Neural crest cell (in vitro differentiated cells): Measurements from ENCODE around the gene EDEM2. TPM values are rescaled to one million over a fixed set of nuclear protein-coding genes. Genes with fewer than 3 reads are reported as not detected.
"Not testable (repeated sequence)": the region's sequence is repeated elsewhere in the genome, so short reads cannot be mapped to it uniquely, and the experiment has no call there.

Experiments
- DNase-seq: peaks from one replicate; pipeline ENCODE4 v3.0.0; 2021; ENCODE audit warnings: low read depth, mixed read lengths, low spot score
- H3K27ac Mint-ChIP-seq: one replicate; pipeline ENCODE4 v1.8.0; 2021; ENCODE audit warnings: mild to moderate bottlenecking, mixed read lengths; ENCODE audit not compliant: unreplicated experiment
- H3K27me3 Mint-ChIP-seq: 2 replicates; pipeline ENCODE4 v1.8.0; 2021; ENCODE audit warnings: low read depth, mild to moderate bottlenecking, mixed read lengths
- H3K36me3 Mint-ChIP-seq: 2 replicates; pipeline ENCODE4 v1.8.0; 2021; ENCODE audit warnings: low read depth, mild to moderate bottlenecking, mixed read lengths
- H3K4me1 Mint-ChIP-seq: 2 replicates; pipeline ENCODE4 v1.8.0; 2021; ENCODE audit warnings: mixed read lengths
- H3K4me3 Mint-ChIP-seq: one replicate; pipeline ENCODE4 v1.8.0; 2021; ENCODE audit warnings: mild to moderate bottlenecking, mixed read lengths
- H3K9me3 Mint-ChIP-seq: 2 replicates; pipeline ENCODE4 v1.8.0; 2021; ENCODE audit warnings: mixed read lengths
- total RNA-seq: library from RNA; stranded (reverse); gene quantifications from 2 replicates; pipeline ENCODE4 v1.2.1, GENCODE V29; 2021
- TF ChIP-seq, protein P1 (sequence below): fragments of 200-600 bp; sonication (generic); conservative IDR thresholded peaks from 2 replicates; pipeline ENCODE4 v1.5.0; 2021; ENCODE audit warnings: antibody characterized with exemption, mild to moderate bottlenecking

The EDEM2 gene
- total RNA-seq, 1 donor from 2014 or later: 17.9 TPM

DNA sequence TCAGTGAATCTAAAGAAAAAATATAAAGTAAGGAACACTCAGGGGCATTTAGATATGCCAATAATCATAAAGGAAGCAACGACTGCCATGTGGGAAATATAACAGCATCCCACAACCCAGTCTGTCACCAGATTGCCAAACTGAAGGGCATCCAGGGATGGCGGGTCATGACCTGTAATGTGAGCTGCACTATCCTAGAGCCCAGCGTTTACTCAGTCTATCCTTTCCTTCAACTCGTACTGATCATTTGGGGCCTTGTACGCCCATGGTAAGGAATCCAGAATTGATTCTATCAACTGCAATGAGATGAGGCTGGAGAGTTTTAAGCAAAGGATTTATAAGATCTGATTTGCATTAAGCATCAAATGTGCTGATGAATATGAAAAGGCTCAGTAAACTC lies 59.8 kb downstream of the EDEM2 start:
- Mint-ChIP-seq H3K4me1 (peaks cover 26% of the 10 kb centered on the region), H3K4me3 (no peak overlapping the region), H3K27me3 (no peaks in the 10 kb centered on the region), H3K36me3 (peaks cover 4% of the 10 kb centered on the region), H3K9me3 (no peaks in the 10 kb centered on the region), H3K27ac (no peak overlapping the region)
- TF ChIP-seq, protein P1, sequence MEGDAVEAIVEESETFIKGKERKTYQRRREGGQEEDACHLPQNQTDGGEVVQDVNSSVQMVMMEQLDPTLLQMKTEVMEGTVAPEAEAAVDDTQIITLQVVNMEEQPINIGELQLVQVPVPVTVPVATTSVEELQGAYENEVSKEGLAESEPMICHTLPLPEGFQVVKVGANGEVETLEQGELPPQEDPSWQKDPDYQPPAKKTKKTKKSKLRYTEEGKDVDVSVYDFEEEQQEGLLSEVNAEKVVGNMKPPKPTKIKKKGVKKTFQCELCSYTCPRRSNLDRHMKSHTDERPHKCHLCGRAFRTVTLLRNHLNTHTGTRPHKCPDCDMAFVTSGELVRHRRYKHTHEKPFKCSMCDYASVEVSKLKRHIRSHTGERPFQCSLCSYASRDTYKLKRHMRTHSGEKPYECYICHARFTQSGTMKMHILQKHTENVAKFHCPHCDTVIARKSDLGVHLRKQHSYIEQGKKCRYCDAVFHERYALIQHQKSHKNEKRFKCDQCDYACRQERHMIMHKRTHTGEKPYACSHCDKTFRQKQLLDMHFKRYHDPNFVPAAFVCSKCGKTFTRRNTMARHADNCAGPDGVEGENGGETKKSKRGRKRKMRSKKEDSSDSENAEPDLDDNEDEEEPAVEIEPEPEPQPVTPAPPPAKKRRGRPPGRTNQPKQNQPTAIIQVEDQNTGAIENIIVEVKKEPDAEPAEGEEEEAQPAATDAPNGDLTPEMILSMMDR: no peak
- DNase-seq: no peak

DNA sequence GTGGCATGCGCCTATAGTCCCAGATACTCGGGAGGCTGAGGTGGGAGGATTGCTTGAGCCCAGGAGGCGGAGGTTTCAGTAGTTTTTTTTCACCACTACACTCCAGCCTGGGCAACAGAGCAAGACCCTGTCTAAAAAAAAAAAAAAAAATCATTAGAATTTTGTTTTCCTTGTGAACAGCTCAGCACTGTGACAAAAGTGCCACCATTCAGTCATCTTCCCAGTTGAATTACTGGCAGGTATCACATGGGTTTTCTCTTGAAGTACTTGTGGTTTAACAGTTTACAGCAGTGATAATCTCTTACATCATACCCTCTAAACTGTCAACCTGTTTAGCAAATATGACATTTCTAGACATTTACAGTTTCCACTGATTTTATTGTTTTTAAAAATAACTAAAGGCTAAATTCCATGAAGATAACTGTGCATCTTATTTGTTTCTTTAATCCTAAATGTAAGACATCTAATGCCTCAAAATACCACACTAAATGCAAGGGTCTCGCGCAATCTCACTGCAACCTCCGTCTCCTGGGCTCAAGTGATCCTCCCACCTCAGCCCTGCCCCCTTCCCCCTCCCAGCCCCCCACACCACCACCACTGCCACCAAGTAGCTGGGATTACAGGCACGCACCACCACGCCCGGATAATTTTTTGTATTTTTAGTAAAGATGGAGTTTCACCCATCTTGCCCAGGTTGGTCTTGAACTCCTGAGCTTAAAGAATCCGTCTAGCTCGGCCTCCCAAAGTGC lies 61.5 kb downstream of the EDEM2 start:
- H3K27me3 Mint-ChIP-seq: no peaks in the 10 kb centered on the region
- H3K9me3 Mint-ChIP-seq: no peaks in the 10 kb centered on the region
- H3K4me3 Mint-ChIP-seq: no peak overlapping the region
- peaks cover 4% of the 10 kb centered on the region for H3K36me3 Mint-ChIP-seq
- H3K4me1 Mint-ChIP-seq: peaks cover 14% of the 10 kb centered on the region
- DNase-seq: no peak
- no peak overlapping the region for H3K27ac Mint-ChIP-seq
- TF ChIP-seq, protein P1: no peak

DNA sequence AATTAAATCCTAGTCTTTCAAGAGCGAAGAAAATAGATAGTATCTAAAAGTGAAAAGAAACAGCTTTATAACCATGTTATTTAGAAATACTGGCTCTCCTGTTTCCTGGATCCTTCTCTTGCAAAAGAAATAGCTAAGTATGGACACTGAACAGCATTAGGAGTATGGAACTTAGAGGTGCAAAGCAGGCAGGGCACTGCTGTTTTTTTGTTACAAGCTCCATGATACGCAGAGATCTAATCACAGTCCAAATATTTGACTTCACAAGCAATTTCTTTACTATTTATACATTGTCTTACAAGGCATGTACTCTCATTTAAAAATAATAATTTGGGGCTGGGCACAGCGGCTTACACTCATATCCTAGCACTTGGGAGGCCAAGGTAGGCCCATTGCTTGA lies 62.1 kb downstream of the EDEM2 start:
- Mint-ChIP-seq H3K4me3 (no peak overlapping the region), H3K27ac (no peak overlapping the region), H3K9me3 (no peaks in the 10 kb centered on the region), H3K36me3 (peaks cover 4% of the 10 kb centered on the region), H3K27me3 (no peaks in the 10 kb centered on the region), H3K4me1 (peaks cover 12% of the 10 kb centered on the region)
- TF ChIP-seq, protein P1: no peak
- no peak for DNase-seq

DNA sequence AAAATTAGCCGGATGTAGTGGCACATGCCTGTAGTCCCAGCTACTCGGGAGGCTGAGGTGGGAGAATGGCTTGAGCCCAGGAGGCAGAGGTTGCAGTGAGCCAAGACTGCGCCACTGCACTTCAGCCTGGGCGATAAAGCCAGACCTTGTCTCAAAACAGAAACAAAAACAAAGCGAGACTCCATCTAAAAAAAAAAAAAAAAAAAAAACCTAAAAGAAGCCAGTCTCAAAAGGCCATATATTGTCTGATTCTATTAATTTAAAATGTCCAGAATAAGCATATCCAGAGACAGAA lies 66.8 kb downstream of the EDEM2 start:
- H3K4me1 Mint-ChIP-seq, H3K4me3 Mint-ChIP-seq, DNase-seq, H3K27ac Mint-ChIP-seq, H3K9me3 Mint-ChIP-seq, H3K27me3 Mint-ChIP-seq: not testable (repeated sequence)
- peaks cover 36% of the 10 kb centered on the region for H3K36me3 Mint-ChIP-seq

DNA sequence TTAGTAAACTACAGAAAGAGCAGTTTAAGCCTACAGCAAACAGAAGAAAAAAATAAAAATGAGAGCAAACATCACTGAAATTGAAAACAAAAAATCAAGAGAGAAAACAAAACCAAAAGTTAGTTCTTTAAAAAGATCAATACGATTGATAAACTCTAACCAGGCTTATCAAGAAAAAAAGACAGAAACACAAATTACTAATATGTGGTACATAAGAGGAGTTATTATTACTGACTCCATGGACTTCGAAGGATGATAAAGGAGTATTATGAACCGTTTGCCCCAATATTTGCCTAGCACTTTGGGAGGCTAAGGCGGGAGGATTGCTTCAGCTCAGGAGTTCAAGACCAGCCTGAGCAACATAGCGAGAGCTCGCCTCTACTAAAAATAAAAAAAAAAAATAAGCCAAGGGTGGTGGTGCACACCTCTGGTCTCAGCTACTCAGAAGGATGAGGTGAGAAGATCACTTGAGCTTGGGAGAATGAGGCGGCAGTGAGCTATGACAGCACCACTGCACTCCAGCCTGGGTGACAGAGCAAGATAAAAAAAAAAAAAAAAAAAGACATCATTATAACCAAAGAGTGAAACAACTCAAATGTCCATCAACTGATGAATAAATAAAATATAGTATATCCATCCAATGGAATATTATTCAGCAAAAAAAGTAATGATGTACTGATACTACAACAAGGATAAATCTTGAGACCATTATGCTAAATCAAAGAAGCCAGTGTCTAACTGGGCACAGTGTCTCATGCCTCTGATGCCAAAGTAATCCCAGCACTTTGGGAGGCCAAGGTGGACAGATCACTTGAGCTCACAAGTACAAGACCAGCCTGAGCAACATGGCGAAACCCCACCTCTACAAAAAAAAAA lies 67.4 kb downstream of the EDEM2 start:
- Mint-ChIP-seq H3K4me3 (no peak overlapping the region), H3K27ac (no peak overlapping the region), H3K4me1 (no peaks in the 10 kb centered on the region), H3K36me3 (peaks cover 42% of the 10 kb centered on the region), H3K9me3 (peaks cover 15% of the 10 kb centered on the region), H3K27me3 (no peaks in the 10 kb centered on the region)
- TF ChIP-seq, protein P1: no peak
- no peak for DNase-seq

DNA sequence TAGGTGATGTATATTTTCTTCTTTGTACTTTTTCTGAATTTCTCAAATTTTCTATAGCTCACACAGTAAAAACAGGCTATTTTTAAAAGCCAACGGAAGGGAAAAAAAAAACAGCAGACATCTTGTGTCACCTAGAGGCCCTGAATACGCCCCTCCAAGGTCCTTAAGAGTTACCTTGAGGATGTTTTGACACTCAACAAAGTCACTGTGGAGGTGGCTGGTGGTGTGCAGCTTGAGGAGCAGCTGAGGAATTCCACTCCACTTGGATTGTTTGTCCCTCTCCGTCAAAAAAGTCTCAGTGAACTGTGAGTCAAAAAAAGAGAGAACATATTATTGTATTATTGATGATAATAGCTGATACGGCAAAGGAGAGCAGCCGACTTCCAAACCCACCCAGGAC lies 69.3 kb downstream of the EDEM2 start:
- no peak for DNase-seq
- Mint-ChIP-seq H3K36me3 (peaks cover 56% of the 10 kb centered on the region), H3K4me1 (no peaks in the 10 kb centered on the region), H3K27ac (no peak overlapping the region), H3K9me3 (peaks cover 28% of the 10 kb centered on the region), H3K27me3 (no peaks in the 10 kb centered on the region), H3K4me3 (no peak overlapping the region)
- TF ChIP-seq, protein P1: no peak
